Mesenchymal stem cell (in vitro differentiated cells and primary cell): ENCODE data around the gene UIMC1.

Experiments used
- DNase-seq: peaks from one replicate; pipeline ENCODE4 v3.0.0-alpha.2; 2013
- H2AFZ ChIP-seq: one replicate; pipeline ENCODE4 v1.6.1; 2013; ENCODE audit warnings: low read depth, mild to moderate bottlenecking, control low read depth, inconsistent platforms, low read length, moderate library complexity
- H2AK5ac ChIP-seq: 2 replicates; pipeline ENCODE4 v1.6.1; 2013; ENCODE audit warnings: low read length, moderate library complexity, mild to moderate bottlenecking, inconsistent platforms; ENCODE audit not compliant: severe bottlenecking
- H2BK120ac ChIP-seq: one replicate; pipeline ENCODE4 v1.6.1; 2013; ENCODE audit warnings: low read depth, mild to moderate bottlenecking, inconsistent platforms, low read length, moderate library complexity
- H2BK12ac ChIP-seq, 2 experiments: one replicate each; pipeline ENCODE4 v1.6.1; 2013; ENCODE audit warnings: inconsistent platforms in 2 of 2, low read length in 2 of 2, mild to moderate bottlenecking in 2 of 2, moderate library complexity in 2 of 2, control low read depth in 1 of 2
- H2BK15ac ChIP-seq: one replicate; pipeline ENCODE4 v1.6.1; 2013; ENCODE audit warnings: mild to moderate bottlenecking, low read depth, inconsistent platforms; ENCODE audit not compliant: poor library complexity, severe bottlenecking
- H2BK5ac ChIP-seq: 2 replicates; pipeline ENCODE4 v1.6.1; 2013; ENCODE audit warnings: low read depth, mild to moderate bottlenecking, low read length, control low read depth, inconsistent platforms; ENCODE audit not compliant: poor library complexity, severe bottlenecking
- H3K14ac ChIP-seq, 2 experiments: one replicate each; pipeline ENCODE4 v1.6.1; 2013; ENCODE audit warnings: inconsistent platforms in 2 of 2, low read length in 2 of 2, control low read depth in 1 of 2, mild to moderate bottlenecking in 1 of 2, moderate library complexity in 1 of 2
- H3K18ac ChIP-seq, 2 experiments: one replicate each; pipeline ENCODE4 v1.6.1; 2013; ENCODE audit warnings: inconsistent platforms in 2 of 2, low read length in 2 of 2, control low read depth in 1 of 2, low read depth in 1 of 2, mild to moderate bottlenecking in 1 of 2
- H3K23ac ChIP-seq, 2 experiments: one replicate each; pipeline ENCODE4 v1.6.1; 2013; ENCODE audit warnings: inconsistent platforms in 2 of 2, low read length in 2 of 2, mild to moderate bottlenecking in 2 of 2, moderate library complexity in 2 of 2, control low read depth in 1 of 2
- H3K27ac ChIP-seq: 2 replicates; pipeline ENCODE4 v1.5.1; 2013; ENCODE audit warnings: mild to moderate bottlenecking, moderate library complexity, low read length, control low read depth, inconsistent platforms; ENCODE audit not compliant: poor library complexity, severe bottlenecking
- H3K27me3 ChIP-seq, 2 experiments: 2 replicates each; pipeline versions ENCODE4 v1.6.1 to v1.7.0; 2013; ENCODE audit warnings: low read length in 2 of 2, mild to moderate bottlenecking in 2 of 2, moderate library complexity in 2 of 2, control low read depth in 1 of 2, inconsistent platforms in 1 of 2; ENCODE audit not compliant: control insufficient read depth in 1 of 2, insufficient read depth in 1 of 2
- H3K36me3 ChIP-seq, 2 experiments: 2 replicates each; pipeline versions ENCODE4 v1.6.1 to v1.7.0; 2013; ENCODE audit warnings: low read length in 2 of 2, control low read depth in 1 of 2, inconsistent platforms in 1 of 2, low read depth in 1 of 2, mild to moderate bottlenecking in 1 of 2; ENCODE audit not compliant: insufficient read depth in 2 of 2, control insufficient read depth in 1 of 2
- H3K4ac ChIP-seq, 2 experiments: one replicate each; pipeline ENCODE4 v1.6.1; 2013; ENCODE audit warnings: inconsistent platforms in 2 of 2, low read length in 2 of 2, mild to moderate bottlenecking in 2 of 2, moderate library complexity in 2 of 2, control low read depth in 1 of 2, low read depth in 1 of 2
- H3K4me1 ChIP-seq: 2 replicates; pipeline ENCODE4 v1.6.1; 2013; ENCODE audit warnings: low read depth, low read length, control low read depth; ENCODE audit not compliant: control insufficient read depth, insufficient read depth
- H3K4me2 ChIP-seq: 2 replicates; pipeline ENCODE4 v1.6.1; 2013; ENCODE audit warnings: low read length, mild to moderate bottlenecking, inconsistent platforms; ENCODE audit not compliant: poor library complexity, severe bottlenecking
- H3K4me3 ChIP-seq, 2 experiments: 2 replicates each; pipeline versions ENCODE4 v1.5.1 to v1.7.0; 2013; ENCODE audit warnings: low read length in 2 of 2, mild to moderate bottlenecking in 2 of 2, control low read depth in 1 of 2, low read depth in 1 of 2; ENCODE audit not compliant: insufficient read depth in 1 of 2
- H3K79me1 ChIP-seq: replicated peaks from 2 replicates; pipeline ENCODE4 v1.6.1; 2013; ENCODE audit warnings: mild to moderate bottlenecking, control low read depth, low read length, inconsistent platforms; ENCODE audit not compliant: poor library complexity, severe bottlenecking
- H3K9ac ChIP-seq: 2 replicates; pipeline ENCODE4 v1.7.0; 2013; ENCODE audit warnings: mild to moderate bottlenecking, low read length, moderate library complexity
- H3K9me3 ChIP-seq: 2 replicates; pipeline ENCODE4 v1.7.0; 2013; ENCODE audit warnings: mild to moderate bottlenecking, low read length; ENCODE audit not compliant: control insufficient read depth
- H4K8ac ChIP-seq: one replicate; pipeline ENCODE4 v1.6.1; 2013; ENCODE audit warnings: inconsistent platforms, mild to moderate bottlenecking, low read length, moderate library complexity
- H4K91ac ChIP-seq: one replicate; pipeline ENCODE4 v1.6.1; 2013; ENCODE audit warnings: mild to moderate bottlenecking, low read length, inconsistent platforms
- WGBS: methylation state at CpG from one replicate; pipeline ENCODE4 v1.1.7; 2013; ENCODE audit warnings: mixed read lengths; 5-methylcytosine and 5-hydroxymethylcytosine counted together

UIMC1 gene

GRCh38 chr5:176886336-176887251 is 120.0 kb downstream of the UIMC1 start:
- Histone ChIP-seq H2AFZ (no peak overlapping the region), H3K14ac (no peak overlapping the region), H3K4me1 (peaks cover 9% of the 10 kb centered on the region), H2BK12ac (no peak overlapping the region), H2AK5ac (no peak overlapping the region), H3K18ac (no peak overlapping the region), H3K4me2 (no peak overlapping the region), H3K27ac (no peak overlapping the region), H2BK120ac (no peak overlapping the region), H3K79me1 (no peaks in the 10 kb centered on the region), H3K36me3 (peaks cover 0 to 9% of the 10 kb centered on the region in 2 experiments), H3K4ac (no peak overlapping the region), H3K27me3 (peaks cover 0 to 58% of the 10 kb centered on the region in 2 experiments), H4K91ac (no peak overlapping the region), H4K8ac (no peak overlapping the region), H2BK5ac (no peak overlapping the region), H3K9ac (no peak overlapping the region), H2BK15ac (no peak overlapping the region), H3K9me3 (no peaks in the 10 kb centered on the region), H3K23ac (no peak overlapping the region), H3K4me3 (no peak overlapping the region)
- WGBS: 91% methylated on average over 13 of the region's 13 CpGs
- DNase-seq: no peak

GRCh38 chr5:176884571-176884890 is 122.0 kb downstream of the UIMC1 start:
- no peaks in the 10 kb centered on the region for H3K79me1 ChIP-seq
- no peak overlapping the region for H3K9ac ChIP-seq
- no peak overlapping the region for H2AK5ac ChIP-seq
- H2AFZ ChIP-seq: no peak overlapping the region
- no peak overlapping the region for H2BK15ac ChIP-seq
- no peak overlapping the region for H3K18ac ChIP-seq
- peaks cover 11% of the 10 kb centered on the region for H3K4me1 ChIP-seq
- H3K4me2 ChIP-seq: no peak overlapping the region
- no peak overlapping the region for H3K27ac ChIP-seq
- WGBS: 67% methylated on average over 4 of the region's 4 CpGs
- H3K36me3 ChIP-seq: peaks cover 0 to 28% of the 10 kb centered on the region in 2 experiments
- H4K8ac ChIP-seq: no peak overlapping the region
- no peak overlapping the region for H2BK5ac ChIP-seq
- no peak overlapping the region for H3K14ac ChIP-seq
- H3K27me3 ChIP-seq: peaks cover 0 to 54% of the 10 kb centered on the region in 2 experiments
- no peak overlapping the region for H2BK12ac ChIP-seq
- H3K4me3 ChIP-seq: no peak overlapping the region
- DNase-seq: no peak
- H3K23ac ChIP-seq: no peak overlapping the region
- H3K9me3 ChIP-seq: no peaks in the 10 kb centered on the region
- H2BK120ac ChIP-seq: no peak overlapping the region
- H4K91ac ChIP-seq: no peak overlapping the region
- H3K4ac ChIP-seq: no peak overlapping the region

- Histone ChIP-seq H2AFZ (no peak overlapping the region), H2AK5ac (no peak overlapping the region), H3K9me3 (no peaks in the 10 kb centered on the region), H2BK15ac (no peak overlapping the region), H3K27ac (no peak overlapping the region), H3K4me3 (no peak overlapping the region), H2BK120ac (no peak overlapping the region), H4K8ac (no peak overlapping the region), H2BK12ac (no peak overlapping the region), H3K23ac (no peak overlapping the region), H3K36me3 (peaks cover 0 to 31% of the 10 kb centered on the region in 2 experiments), H4K91ac (no peak overlapping the region), H3K27me3 (peaks cover 0 to 57% of the 10 kb centered on the region in 2 experiments), H3K79me1 (no peaks in the 10 kb centered on the region), H3K4ac (no peak overlapping the region), H3K4me2 (no peak overlapping the region), H3K9ac (no peak overlapping the region), H3K4me1 (peaks cover 11% of the 10 kb centered on the region), H3K14ac (no peak overlapping the region), H3K18ac (no peak overlapping the region), H2BK5ac (no peak overlapping the region)
- 93% methylated on average over 16 of the region's 17 CpGs for WGBS
- no peak for DNase-seq
Observed at GRCh38 chr5:176883700-176884570, 122.6 kb downstream of the UIMC1 start.

GRCh38 chr5:176882567-176882903 is 124.0 kb downstream of the UIMC1 start:
- H3K14ac ChIP-seq: no peak overlapping the region
- H2BK5ac ChIP-seq: no peak overlapping the region
- no peak overlapping the region for H2AK5ac ChIP-seq
- no peaks in the 10 kb centered on the region for H3K79me1 ChIP-seq
- H3K27ac ChIP-seq: no peak overlapping the region
- WGBS: 77% methylated on average over 6 of the region's 6 CpGs
- no peak overlapping the region for H2BK120ac ChIP-seq
- no peak overlapping the region for H3K9ac ChIP-seq
- no peak overlapping the region for H2BK15ac ChIP-seq
- H4K8ac ChIP-seq: no peak overlapping the region
- H3K9me3 ChIP-seq: no peaks in the 10 kb centered on the region
- no peak overlapping the region for H2BK12ac ChIP-seq
- peaks cover 18% of the 10 kb centered on the region for H3K4me1 ChIP-seq
- no peak overlapping the region for H3K4ac ChIP-seq
- H3K27me3 ChIP-seq: peaks cover 0 to 66% of the 10 kb centered on the region in 2 experiments
- H4K91ac ChIP-seq: no peak overlapping the region
- H3K4me2 ChIP-seq: no peak overlapping the region
- H3K23ac ChIP-seq: no peak overlapping the region
- no peak for DNase-seq
- no peak overlapping the region for H3K18ac ChIP-seq
- no peak overlapping the region for H2AFZ ChIP-seq
- no peak overlapping the region for H3K4me3 ChIP-seq
- H3K36me3 ChIP-seq: peaks cover 0 to 42% of the 10 kb centered on the region in 2 experiments
